Gastrocnemius medialis (tissue), 4 donors: ENCODE results near the gene ENTPD6.

ENCODE experiments used
- POLR2A ChIP-seq, 2 donors: fragments of 450-650 bp; IDR thresholded peaks; one replicate each; pipeline ENCODE4 v1.6.1; 2017; ENCODE audit warnings: antibody characterized with exemption in 2 of 2, mild to moderate bottlenecking in 2 of 2, moderate library complexity in 2 of 2
- TF ChIP-seq, protein P1 (sequence below), 5 experiments: fragments of 450-650 bp in 3 of 5; fragments of 200-600 bp in 2 of 5; sonication (generic) in 2 of 5; IDR thresholded peaks in 4 of 5; conservative IDR thresholded peaks in 1 of 5; 1 replicate in 4 of 5; 2 replicates in 1 of 5; pipeline ENCODE4 v1.5.1; 2016 to 2019; ENCODE audit warnings: antibody characterized with exemption in 5 of 5, mild to moderate bottlenecking in 3 of 5, moderate library complexity in 3 of 5

DNA sequence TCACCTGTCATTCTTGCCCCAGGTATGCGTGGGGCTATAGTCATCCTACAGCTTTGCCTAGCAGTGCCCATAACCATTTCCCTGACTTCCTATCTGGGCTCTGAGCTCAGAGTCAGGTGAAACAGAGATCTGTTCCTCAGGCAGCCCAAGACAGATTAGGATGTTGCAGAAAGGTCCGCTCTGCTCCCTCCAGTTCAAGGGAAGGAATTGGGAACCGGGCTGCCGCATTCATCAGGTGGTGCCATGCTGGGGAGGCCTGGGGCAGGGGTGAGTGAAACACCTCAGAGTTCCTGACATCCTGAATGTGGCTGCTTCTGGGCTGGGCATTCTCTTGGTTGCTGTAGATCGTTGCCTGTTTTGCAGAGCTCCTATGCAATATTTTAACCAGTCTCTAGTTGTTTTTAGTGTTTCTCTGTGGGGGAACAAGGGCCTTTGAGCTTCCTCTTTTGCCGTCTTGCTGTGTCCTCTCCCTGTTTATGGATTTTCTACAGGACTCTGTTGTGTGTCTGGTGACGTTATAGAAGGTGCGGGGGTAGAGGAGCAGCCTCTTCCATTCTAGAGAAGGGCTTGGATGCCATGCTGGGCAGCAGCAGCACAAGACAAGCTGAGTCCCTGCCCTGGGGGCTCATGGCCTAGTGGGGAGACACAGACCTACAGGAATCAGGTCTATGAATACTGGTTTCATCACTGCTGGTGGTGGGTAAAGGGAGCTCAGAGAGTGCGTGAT is 9.2 kb downstream of the ENTPD6 start:
- TF ChIP-seq, protein P1, sequence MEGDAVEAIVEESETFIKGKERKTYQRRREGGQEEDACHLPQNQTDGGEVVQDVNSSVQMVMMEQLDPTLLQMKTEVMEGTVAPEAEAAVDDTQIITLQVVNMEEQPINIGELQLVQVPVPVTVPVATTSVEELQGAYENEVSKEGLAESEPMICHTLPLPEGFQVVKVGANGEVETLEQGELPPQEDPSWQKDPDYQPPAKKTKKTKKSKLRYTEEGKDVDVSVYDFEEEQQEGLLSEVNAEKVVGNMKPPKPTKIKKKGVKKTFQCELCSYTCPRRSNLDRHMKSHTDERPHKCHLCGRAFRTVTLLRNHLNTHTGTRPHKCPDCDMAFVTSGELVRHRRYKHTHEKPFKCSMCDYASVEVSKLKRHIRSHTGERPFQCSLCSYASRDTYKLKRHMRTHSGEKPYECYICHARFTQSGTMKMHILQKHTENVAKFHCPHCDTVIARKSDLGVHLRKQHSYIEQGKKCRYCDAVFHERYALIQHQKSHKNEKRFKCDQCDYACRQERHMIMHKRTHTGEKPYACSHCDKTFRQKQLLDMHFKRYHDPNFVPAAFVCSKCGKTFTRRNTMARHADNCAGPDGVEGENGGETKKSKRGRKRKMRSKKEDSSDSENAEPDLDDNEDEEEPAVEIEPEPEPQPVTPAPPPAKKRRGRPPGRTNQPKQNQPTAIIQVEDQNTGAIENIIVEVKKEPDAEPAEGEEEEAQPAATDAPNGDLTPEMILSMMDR (IDR thresholded peaks at IDR 0.05 in 4 of 5, conservative IDR thresholded peaks at IDR 0.05 in 1 of 5): no peak
- no peak for TF ChIP-seq POLR2A (IDR thresholded peaks at IDR 0.05)
